Measurements from ENCODE around the gene AKAP8L. TPM values are rescaled to one million over a fixed set of nuclear protein-coding genes. Genes with fewer than 3 reads are reported as not detected.

Gene AKAP8L
- total and polyA plus RNA-seq, 9 of the 15 experiments (the other 6 are each of a cell fraction or from before 2014, with no cell fraction given), result 2.4 to 116 (median 70.7) TPM

GRCh38 chr19:15432629-15433518 lies 14.1 kb upstream of the AKAP8L start (continued):
- TF ChIP-seq, protein P1, sequence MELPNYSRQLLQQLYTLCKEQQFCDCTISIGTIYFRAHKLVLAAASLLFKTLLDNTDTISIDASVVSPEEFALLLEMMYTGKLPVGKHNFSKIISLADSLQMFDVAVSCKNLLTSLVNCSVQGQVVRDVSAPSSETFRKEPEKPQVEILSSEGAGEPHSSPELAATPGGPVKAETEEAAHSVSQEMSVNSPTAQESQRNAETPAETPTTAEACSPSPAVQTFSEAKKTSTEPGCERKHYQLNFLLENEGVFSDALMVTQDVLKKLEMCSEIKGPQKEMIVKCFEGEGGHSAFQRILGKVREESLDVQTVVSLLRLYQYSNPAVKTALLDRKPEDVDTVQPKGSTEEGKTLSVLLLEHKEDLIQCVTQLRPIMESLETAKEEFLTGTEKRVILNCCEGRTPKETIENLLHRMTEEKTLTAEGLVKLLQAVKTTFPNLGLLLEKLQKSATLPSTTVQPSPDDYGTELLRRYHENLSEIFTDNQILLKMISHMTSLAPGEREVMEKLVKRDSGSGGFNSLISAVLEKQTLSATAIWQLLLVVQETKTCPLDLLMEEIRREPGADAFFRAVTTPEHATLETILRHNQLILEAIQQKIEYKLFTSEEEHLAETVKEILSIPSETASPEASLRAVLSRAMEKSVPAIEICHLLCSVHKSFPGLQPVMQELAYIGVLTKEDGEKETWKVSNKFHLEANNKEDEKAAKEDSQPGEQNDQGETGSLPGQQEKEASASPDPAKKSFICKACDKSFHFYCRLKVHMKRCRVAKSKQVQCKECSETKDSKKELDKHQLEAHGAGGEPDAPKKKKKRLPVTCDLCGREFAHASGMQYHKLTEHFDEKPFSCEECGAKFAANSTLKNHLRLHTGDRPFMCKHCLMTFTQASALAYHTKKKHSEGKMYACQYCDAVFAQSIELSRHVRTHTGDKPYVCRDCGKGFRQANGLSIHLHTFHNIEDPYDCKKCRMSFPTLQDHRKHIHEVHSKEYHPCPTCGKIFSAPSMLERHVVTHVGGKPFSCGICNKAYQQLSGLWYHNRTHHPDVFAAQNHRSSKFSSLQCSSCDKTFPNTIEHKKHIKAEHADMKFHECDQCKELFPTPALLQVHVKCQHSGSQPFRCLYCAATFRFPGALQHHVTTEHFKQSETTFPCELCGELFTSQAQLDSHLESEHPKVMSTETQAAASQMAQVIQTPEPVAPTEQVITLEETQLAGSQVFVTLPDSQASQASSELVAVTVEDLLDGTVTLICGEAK (IDR thresholded peaks at IDR 0.05), result peak; percentile 24; the same call in 1 of the 2 replicates
- TF ChIP-seq, protein P1 (CRISPR knock-in tag; IDR thresholded peaks at IDR 0.05), result no peak
- TF ChIP-seq SAP30 (IDR thresholded peaks at IDR 0.05; ENCODE audit: borderline replicate concordance, insufficient read depth, low read depth, low read length, poor library complexity, severe bottlenecking), result peak; percentile 85
